Stimulated activated CD8-positive, alpha-beta memory T cell treated with anti-CD3 and anti-CD28 coated beads, Interleukin-2, amount 100 ng/mL, for 1 hour (primary cell): Measurements from ENCODE around the gene ERMAP.

Source experiments
- DNase-seq, 2 donors: peaks; one replicate each; pipeline ENCODE4 v3.0.0-alpha.2; 2020; ENCODE audit warnings: low read depth in 2 of 2

The ERMAP gene

DNA sequence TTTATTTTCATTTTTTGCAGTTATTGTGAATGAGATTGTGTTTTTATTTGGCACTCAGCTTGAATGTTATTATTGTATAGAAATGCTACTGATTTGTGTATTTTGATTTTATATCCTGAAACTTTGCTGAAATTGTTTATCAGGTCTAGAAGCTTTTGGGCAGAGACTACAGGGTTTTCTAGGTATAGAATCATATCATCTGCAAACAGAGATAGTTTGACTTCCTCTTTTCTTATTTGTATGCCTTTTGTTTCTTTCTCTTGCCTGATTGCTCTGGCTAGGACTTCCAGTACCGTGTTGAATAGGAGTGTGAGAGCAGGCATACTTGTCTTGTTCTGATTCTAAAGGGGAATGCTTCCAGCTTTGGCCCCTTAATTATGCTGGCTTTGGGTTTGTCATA, 56.7 kb downstream of the ERMAP start:
- DNase-seq: no peak

DNA sequence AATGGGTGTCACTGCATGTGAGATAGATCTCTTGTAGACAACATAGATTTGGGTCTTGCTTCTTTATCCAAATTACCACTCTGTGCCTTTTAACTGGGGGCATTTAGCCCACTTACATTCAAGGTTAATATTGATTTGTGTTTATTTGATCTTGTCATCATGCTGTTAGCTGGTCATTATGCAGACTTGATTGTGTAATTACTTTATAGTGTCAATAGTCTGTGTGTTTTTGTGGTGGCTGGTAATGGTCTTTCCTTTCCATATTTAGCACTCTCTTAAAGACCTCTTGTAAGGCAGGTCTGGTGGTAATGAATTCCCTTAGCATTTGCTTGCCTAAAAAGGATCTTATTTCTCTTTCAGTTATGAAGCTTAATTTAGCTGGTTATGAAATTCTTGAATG, 59.1 kb downstream of the ERMAP start:
- no peak for DNase-seq

DNA sequence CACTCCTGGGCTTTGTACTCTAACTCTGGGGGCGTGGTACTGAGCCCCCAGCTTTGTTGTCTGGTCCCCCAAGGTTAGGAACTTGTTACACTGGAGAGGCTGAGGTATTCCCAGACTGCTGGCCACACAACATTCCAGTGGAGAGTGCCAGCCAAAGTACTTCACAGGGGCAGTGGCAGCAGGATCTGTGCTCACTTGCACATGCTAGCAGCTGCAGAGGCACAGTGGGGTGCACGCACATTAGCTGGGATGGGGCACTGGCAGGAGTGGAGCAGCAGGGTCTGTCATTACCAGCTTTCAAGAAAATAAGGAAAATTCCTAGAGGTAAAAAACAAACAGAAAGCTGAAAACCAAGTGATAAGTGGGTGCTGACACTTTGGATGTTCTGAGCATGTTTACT, 60.5 kb downstream of the ERMAP start:
- no peak for DNase-seq

DNA sequence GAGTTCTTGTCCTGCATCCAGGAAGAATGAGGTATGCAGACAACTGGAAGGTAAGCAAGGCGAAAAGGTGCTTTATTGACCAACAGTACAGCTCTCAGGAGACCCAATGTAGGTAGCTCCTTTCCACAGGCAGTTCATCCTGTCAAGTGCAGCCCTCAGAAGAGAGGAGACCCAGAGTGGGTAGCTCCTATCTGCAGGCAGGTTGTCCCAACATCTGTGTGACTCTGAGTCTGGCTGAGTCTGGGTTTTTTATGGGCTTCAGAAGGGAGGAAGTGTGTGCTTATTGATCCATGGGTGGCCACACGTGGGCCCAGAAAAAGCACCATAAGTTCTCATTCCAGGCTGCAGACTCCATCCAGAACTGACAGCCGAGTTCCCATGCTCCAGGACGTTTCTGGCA, 63.5 kb downstream of the ERMAP start:
- no peak for DNase-seq

DNA sequence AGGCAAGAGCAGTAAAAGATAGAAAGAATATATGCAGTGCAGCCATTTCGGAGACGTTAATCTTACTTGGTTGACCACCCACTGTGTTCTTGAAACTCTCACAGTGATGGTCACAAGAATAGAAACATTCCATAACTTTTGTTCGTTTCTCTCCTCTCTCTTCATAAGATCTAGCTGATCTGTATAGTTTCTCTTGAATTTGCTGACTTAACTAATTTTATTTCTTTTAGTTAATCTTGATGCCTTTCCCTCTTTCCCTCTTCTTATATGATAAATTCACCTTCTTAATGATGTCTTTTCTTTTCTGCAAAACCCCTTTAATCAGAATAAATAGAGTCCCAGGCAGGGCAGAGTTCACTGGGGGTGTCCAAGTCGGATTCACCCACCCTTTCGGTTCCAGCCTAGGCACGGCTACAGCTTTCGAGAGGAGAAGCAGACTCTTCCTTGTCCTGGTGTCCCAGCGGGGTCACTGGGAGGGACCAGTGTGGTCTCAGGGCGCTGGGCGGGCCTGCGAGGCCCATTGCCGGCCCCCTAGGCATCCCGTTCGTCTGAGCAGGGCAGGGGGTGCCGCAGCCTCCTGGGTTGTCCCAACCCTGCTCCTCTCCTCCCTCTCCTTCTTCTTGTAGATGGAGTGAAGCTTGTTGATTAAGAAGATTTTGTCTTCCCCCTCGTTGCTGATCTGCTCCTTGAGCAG, 69.3 kb downstream of the ERMAP start:
- DNase-seq: no peak

DNA sequence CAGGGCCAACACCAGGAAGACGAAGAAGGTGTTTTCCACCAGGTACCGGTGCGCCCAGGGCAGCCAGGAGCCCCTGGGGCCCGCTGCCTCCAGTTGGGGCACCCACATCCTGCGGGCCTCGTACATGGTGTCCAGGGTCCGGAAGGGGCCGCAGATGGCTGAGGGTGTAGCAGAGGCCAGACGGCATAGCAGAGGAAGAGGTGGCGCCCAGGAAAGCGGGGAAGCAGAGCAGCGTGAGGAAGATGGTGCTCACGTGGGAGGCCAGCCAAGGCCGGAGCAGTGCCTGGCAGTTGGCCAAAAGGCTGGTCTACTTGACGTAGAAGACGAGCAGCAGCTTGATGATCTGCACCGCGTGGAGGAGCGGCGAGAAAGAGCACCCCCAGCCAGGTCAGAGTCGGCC, 69.9 kb downstream of the ERMAP start:
- no peak for DNase-seq

DNA sequence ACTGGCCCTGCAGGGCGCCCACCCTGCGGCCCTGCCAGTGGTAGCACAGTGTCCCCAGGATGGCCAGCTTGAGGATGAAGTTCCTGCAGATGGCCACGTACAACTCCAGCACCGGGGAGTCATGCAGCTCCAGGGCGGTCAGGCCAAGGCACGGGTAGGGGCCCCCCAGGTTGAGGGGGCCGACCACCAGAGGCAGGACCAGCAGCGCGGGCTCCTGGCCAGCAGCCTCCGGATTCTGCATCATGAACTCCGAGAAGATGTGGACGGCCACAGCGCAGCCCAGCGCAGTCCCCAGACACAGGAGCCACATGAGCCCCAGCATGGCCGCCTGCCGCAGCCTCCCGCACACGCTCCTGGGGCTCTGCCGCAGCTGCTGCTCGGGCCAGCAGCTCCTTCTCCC, 70.4 kb downstream of the ERMAP start:
- DNase-seq: no peak

DNA sequence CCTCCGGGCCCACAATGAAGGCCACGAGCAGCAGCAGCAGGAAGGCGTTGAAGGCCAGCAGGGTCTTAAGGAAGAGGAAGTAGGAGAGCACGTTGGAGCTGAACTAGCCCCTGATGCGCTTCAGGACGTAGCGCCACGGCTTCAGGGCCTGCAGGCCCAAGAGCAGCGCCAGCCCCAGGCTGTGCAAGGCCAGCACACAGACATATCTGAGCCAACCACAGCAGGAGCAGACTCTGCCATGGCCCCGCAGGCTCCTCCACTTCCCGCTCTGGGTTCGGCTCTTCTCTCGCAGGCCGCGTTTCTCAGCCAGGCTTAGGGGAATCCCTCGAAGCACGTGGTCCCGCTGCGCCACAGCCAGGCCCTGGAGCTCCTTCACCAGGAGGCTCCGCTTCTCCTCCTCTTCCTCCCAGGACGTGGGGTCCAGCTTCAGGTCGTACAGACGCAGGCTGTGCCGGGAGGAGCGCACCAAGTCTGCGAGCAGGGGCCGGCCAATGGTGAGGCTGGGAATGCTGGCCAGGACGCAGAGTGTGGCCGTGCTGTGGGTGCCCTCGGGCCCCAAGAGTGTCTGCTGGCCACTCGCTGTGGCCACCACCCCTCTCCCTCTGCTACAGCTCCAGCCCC, 71.2 kb downstream of the ERMAP start:
- no peak for DNase-seq

DNA sequence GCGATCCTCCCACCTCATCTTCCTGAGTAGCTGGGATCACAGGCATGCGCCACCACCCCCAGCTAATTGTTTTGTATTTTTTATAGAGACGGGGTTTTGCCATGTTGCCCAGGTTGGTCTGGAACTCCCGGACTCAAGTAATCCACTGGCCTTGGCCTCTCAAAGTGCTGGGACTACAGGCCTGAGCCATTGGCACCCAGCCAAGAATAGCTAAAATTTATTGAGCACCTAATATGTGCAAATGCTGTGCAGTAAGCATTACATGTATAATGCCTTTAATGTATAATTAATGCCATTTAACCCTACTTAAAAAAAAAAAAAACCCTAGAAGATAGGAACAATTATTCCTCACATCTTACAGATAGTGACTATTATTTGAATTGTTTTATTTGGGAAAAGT, 72.3 kb downstream of the ERMAP start:
- no peak for DNase-seq

DNA sequence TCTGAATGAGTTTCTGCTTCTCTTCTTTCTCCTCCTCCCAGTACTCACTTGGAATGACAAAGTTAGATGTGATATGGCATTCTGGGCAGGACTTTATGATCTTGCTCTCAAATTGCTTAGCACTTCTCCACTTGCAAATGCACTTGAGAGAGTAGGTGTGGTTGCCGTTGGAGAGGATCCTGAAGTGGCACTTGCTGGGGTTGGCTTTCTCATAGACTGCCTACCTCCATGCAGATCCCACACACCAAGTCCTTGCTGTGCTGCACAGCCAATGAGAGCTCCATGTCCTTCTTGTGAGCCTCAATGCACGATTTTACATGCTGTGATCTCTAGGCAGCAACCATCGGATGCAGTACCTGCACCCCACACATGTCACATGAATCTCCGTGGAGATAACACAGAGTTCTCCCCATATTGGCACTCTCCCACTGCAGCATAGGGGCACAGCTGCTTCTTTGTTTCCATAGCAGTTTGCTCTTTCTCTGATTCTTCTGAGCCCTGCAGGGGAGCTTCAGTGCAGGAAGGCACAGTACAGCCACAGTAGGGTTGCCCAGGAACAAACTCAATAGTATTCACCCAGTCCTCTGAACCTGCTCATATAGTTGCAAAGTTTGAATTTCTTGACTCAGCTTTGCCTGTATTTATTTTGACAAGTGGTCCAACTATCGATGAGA, 74.7 kb downstream of the ERMAP start:
- no peak for DNase-seq
